Activated CD4-positive, alpha-beta memory T cell treated with anti-CD3 and anti-CD28 coated beads, Interleukin-2, amount 10 ng/mL, durations not matched to agents 7 days and 5 days (primary cell): ENCODE data around the gene OGG1. TPM values are rescaled to one million over a fixed set of nuclear protein-coding genes. Genes with fewer than 3 reads are reported as not detected.

Experiments used
- CTCF ChIA-PET: fragments of 350-600 bp; sonication (Branson Sonifier 250); formaldehyde crosslinking; loops from one replicate; lab custom pipeline; 2021; ENCODE audit warnings: antibody characterized with exemption, inconsistent platforms; lab: Charles Lee
- POLR2A ChIA-PET: fragments of 350-600 bp; sonication (Branson Sonifier 250); formaldehyde crosslinking; loops from one replicate; lab custom pipeline; 2021; ENCODE audit warnings: antibody characterized with exemption; lab: Charles Lee
- DNase-seq: peaks from one replicate; pipeline ENCODE4 v3.0.0-alpha.2; 2020
- H3K27ac Mint-ChIP-seq: one replicate; pipeline ENCODE4 v1.8.0; 2021; ENCODE audit warnings: mild to moderate bottlenecking, mixed read lengths
- H3K27me3 Mint-ChIP-seq: one replicate; pipeline ENCODE4 v1.8.0; 2021; ENCODE audit warnings: mixed read lengths
- H3K36me3 Mint-ChIP-seq: one replicate; pipeline ENCODE4 v1.8.0; 2021; ENCODE audit warnings: low read depth, mixed read lengths
- H3K4me1 Mint-ChIP-seq: one replicate; pipeline ENCODE4 v1.8.0; 2021; ENCODE audit warnings: mixed read lengths
- H3K4me3 Mint-ChIP-seq: one replicate; pipeline ENCODE4 v1.8.0; 2021; ENCODE audit warnings: mild to moderate bottlenecking, mixed read lengths
- H3K9me3 Mint-ChIP-seq: one replicate; pipeline ENCODE4 v1.8.0; 2021; ENCODE audit warnings: mixed read lengths
- total RNA-seq, 2 experiments: library from RNA; stranded (reverse); gene quantifications; one replicate each; pipeline ENCODE4 v1.2.3, GENCODE V29; 2021

Gene OGG1
- total RNA-seq, 2 experiments from 2014 or later, result 29.5 to 34.3 TPM

- no peak for DNase-seq
- H3K36me3 Mint-ChIP-seq, result peaks cover 65% of the 10 kb centered on the region
- ChIA-PET CTCF (interaction anchor here (0.9 to 1.9 kb wide), 7 partner anchors 12 to 155 kb away, joined by 4 to 20 read pairs (median 5); partner anchors contain the start of genes OGG1 and TTLL3), POLR2A (interaction anchor here (0.7 to 8.7 kb wide), 29 partner anchors 11 to 529 kb away, joined by 3 to 137 read pairs (median 7); partner anchors contain the start of genes BRK1, BRPF1, CAMK1 and CRELD1)
- no peaks in the 10 kb centered on the region for H3K9me3 Mint-ChIP-seq
- peaks cover 60% of the 10 kb centered on the region for H3K4me1 Mint-ChIP-seq
- no peaks in the 10 kb centered on the region for H3K27me3 Mint-ChIP-seq
- peak overlapping the region; percentile 99 for H3K27ac Mint-ChIP-seq
- H3K4me3 Mint-ChIP-seq, result peak overlapping the region; percentile 97
Measured at GRCh38 chr3:9791790-9792404, 42.1 kb downstream of the OGG1 start.

- peak within 1 kb of the TSS; percentile 97 for H3K4me3 Mint-ChIP-seq
- DNase-seq, result peak; percentile 93
- H3K27ac Mint-ChIP-seq, result peak within 1 kb of the TSS; percentile 99
- POLR2A ChIA-PET, result interaction anchor here (0.7 to 8.7 kb wide), 31 partner anchors 12 to 528 kb away, joined by 3 to 137 read pairs (median 6); partner anchors contain the start of genes BRK1, BRPF1, CAMK1 and CRELD1
- CTCF ChIA-PET, result interaction anchor here (0.6 to 1.9 kb wide), 10 partner anchors 12 to 406 kb away, joined by 3 to 20 read pairs (median 5); partner anchors contain the start of genes CRELD1, OGG1 and TTLL3
- H3K36me3 Mint-ChIP-seq, result peaks cover 65% of the 10 kb centered on the region
- H3K4me1 Mint-ChIP-seq, result peaks cover 63% of the 10 kb centered on the region
- no peaks in the 10 kb centered on the region for H3K27me3 Mint-ChIP-seq
- no peaks in the 10 kb centered on the region for H3K9me3 Mint-ChIP-seq
Measured at GRCh38 chr3:9792405-9793160, 42.8 kb downstream of the OGG1 start, which contains the start of the genes ARPC4 and TADA3. Gene ARPC4, plus strand, starts transcription at chr3:9793082. Its CDS starts 40 bp downstream, at chr3:9793122. Gene TADA3, minus strand, starts transcription at chr3:9792473. Its CDS starts 1,007 bp downstream, at chr3:9791466.

GRCh38 chr3:9793161-9793781, 43.5 kb downstream of the OGG1 start:
- ChIA-PET POLR2A (interaction anchor here (0.7 to 8.7 kb wide), 30 partner anchors 13 to 527 kb away, joined by 3 to 137 read pairs (median 6); partner anchors contain the start of genes BRPF1, CAMK1, CRELD1 and EMC3), CTCF (interaction anchor here (0.6 to 1.9 kb wide), 10 partner anchors 13 to 407 kb away, joined by 3 to 20 read pairs (median 5); partner anchors contain the start of genes CRELD1, OGG1 and TTLL3)
- H3K4me3 Mint-ChIP-seq, result peak overlapping the region; percentile 97
- peak; percentile 44 for DNase-seq
- H3K36me3 Mint-ChIP-seq, result peaks cover 68% of the 10 kb centered on the region
- H3K27ac Mint-ChIP-seq, result peak overlapping the region; percentile 99
- no peaks in the 10 kb centered on the region for H3K27me3 Mint-ChIP-seq
- H3K4me1 Mint-ChIP-seq, result peaks cover 63% of the 10 kb centered on the region
- H3K9me3 Mint-ChIP-seq, result no peaks in the 10 kb centered on the region

DNA sequence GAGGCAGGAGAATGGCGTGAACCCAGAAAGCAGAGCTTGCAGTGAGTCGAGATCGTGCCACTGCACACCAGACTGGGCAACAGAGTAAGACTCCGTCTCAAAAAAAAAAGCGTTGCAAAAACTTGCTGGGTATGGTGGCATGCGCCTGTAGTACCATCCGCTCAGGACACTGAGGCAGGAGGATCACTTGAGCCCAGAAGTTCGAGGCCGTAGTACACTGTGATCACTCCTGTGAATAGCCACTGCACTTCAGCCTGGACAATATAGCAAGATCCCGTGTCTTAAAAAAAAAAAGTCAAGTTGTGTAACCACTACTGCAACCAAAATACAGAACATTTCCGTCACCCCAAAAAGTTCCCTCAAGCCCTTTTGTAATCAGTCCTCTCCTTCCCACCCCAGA, 44.6 kb downstream of the OGG1 start:
- no peak for DNase-seq
- Mint-ChIP-seq H3K4me1 (peaks cover 59% of the 10 kb centered on the region), H3K27ac (peak overlapping the region; percentile 58), H3K27me3 (no peaks in the 10 kb centered on the region), H3K9me3 (no peaks in the 10 kb centered on the region), H3K4me3 (peak overlapping the region; percentile 97), H3K36me3 (peaks cover 69% of the 10 kb centered on the region)
- ChIA-PET POLR2A (interaction anchor here (0.9 to 8.7 kb wide), 5 partner anchors 12 to 398 kb away, joined by 4 to 137 read pairs (median 56); partner anchors contain the start of genes OGG1 and TTLL3), CTCF (interaction anchor here (1.5 kb wide), 1 partner anchor 67 kb away, joined by 4 read pairs; no protein-coding TSS in a partner anchor)

- peak overlapping the region; percentile 35 for H3K4me3 Mint-ChIP-seq
- peaks cover 55% of the 10 kb centered on the region for H3K4me1 Mint-ChIP-seq
- H3K27me3 Mint-ChIP-seq, result no peaks in the 10 kb centered on the region
- peaks cover 72% of the 10 kb centered on the region for H3K36me3 Mint-ChIP-seq
- CTCF ChIA-PET, result interaction anchor here (1.5 kb wide), 1 partner anchor 68 kb away, joined by 4 read pairs; no protein-coding TSS in a partner anchor
- POLR2A ChIA-PET, result interaction anchor here (1.1 to 8.7 kb wide), 2 partner anchors 11 to 138 kb away, joined by 3 to 137 read pairs; partner anchors contain the start of gene TTLL3
- DNase-seq, result no peak
- H3K9me3 Mint-ChIP-seq, result no peaks in the 10 kb centered on the region
- H3K27ac Mint-ChIP-seq, result peak overlapping the region; percentile 47
Measured at GRCh38 chr3:9795207-9795606, 45.5 kb downstream of the OGG1 start.

GRCh38 chr3:9797196-9797945, 47.6 kb downstream of the OGG1 start:
- ChIA-PET POLR2A (interaction anchor here (0.5 to 8.7 kb wide), 4 partner anchors 9 to 523 kb away, joined by 3 to 137 read pairs (median 3); partner anchors contain the start of genes SEC13 and TTLL3), CTCF (interaction anchor here (0.7 to 1.0 kb wide), 3 partner anchors 10 to 104 kb away, joined by 3 to 4 read pairs (median 3); no protein-coding TSS in a partner anchor)
- peaks cover 37% of the 10 kb centered on the region for H3K4me1 Mint-ChIP-seq
- H3K27me3 Mint-ChIP-seq, result no peaks in the 10 kb centered on the region
- H3K36me3 Mint-ChIP-seq, result peaks cover 69% of the 10 kb centered on the region
- H3K9me3 Mint-ChIP-seq, result no peaks in the 10 kb centered on the region
- H3K4me3 Mint-ChIP-seq, result no peak overlapping the region
- H3K27ac Mint-ChIP-seq, result peak overlapping the region; percentile 10
- DNase-seq, result no peak

DNA sequence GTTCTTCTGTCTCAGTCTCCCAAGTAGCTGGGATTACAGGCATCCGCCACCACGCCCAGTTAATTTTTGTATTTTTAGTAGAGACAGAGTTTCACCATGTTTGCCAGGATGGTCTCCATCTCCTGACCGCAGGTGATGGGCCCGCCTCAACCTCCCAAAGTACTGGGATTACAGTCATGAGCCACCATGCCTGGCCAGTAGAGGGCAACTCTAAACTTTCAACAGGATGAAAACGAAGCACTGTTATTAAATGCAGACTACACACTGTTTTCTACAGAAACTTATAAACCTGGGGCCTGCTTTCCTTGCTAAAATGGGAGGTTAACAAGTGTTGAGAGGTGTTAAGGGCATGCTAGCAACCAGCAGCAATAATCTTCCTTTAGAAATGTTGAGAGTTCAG, 50.8 kb downstream of the OGG1 start:
- CTCF ChIA-PET, result no interaction called here
- POLR2A ChIA-PET, result interaction anchor here (0.8 kb wide), 1 partner anchor 13 kb away, joined by 3 read pairs; no protein-coding TSS in a partner anchor
- H3K36me3 Mint-ChIP-seq, result peaks cover 79% of the 10 kb centered on the region

GRCh38 chr3:9803494-9803893, 53.7 kb downstream of the OGG1 start:
- Mint-ChIP-seq H3K4me3 (no peak overlapping the region), H3K36me3 (peaks cover 81% of the 10 kb centered on the region), H3K27ac (no peak overlapping the region), H3K4me1 (peaks cover 31% of the 10 kb centered on the region), H3K9me3 (no peaks in the 10 kb centered on the region), H3K27me3 (no peaks in the 10 kb centered on the region)
- ChIA-PET CTCF (no interaction called here), POLR2A (interaction anchor here (1.0 to 9.4 kb wide), 5 partner anchors 10 to 72 kb away, joined by 3 to 137 read pairs (median 4); partner anchors contain the start of genes ARPC4, BRPF1, CAMK1 and TADA3)
- no peak for DNase-seq

More for the DNA sequence above, 50.8 kb downstream of the OGG1 start:
- H3K27ac Mint-ChIP-seq, result no peak overlapping the region
- no peaks in the 10 kb centered on the region for H3K27me3 Mint-ChIP-seq
- no peaks in the 10 kb centered on the region for H3K9me3 Mint-ChIP-seq
- H3K4me3 Mint-ChIP-seq, result no peak overlapping the region
- DNase-seq, result no peak
- peaks cover 27% of the 10 kb centered on the region for H3K4me1 Mint-ChIP-seq

GRCh38 chr3:9804996-9805395, 55.2 kb downstream of the OGG1 start:
- H3K4me3 Mint-ChIP-seq, result no peak overlapping the region
- H3K4me1 Mint-ChIP-seq, result peaks cover 44% of the 10 kb centered on the region
- H3K27ac Mint-ChIP-seq, result no peak overlapping the region
- no peaks in the 10 kb centered on the region for H3K9me3 Mint-ChIP-seq
- ChIA-PET CTCF (interaction anchor here (0.6 to 1.5 kb wide), 4 partner anchors 22 to 178 kb away, joined by 3 to 7 read pairs (median 4); partner anchors contain the start of gene CRELD1), POLR2A (interaction anchor here (0.8 to 9.4 kb wide), 5 partner anchors 11 to 68 kb away, joined by 3 to 137 read pairs (median 4); partner anchors contain the start of genes ARPC4, OGG1 and TADA3)
- no peaks in the 10 kb centered on the region for H3K27me3 Mint-ChIP-seq
- no peak for DNase-seq
- peaks cover 73% of the 10 kb centered on the region for H3K36me3 Mint-ChIP-seq

DNA sequence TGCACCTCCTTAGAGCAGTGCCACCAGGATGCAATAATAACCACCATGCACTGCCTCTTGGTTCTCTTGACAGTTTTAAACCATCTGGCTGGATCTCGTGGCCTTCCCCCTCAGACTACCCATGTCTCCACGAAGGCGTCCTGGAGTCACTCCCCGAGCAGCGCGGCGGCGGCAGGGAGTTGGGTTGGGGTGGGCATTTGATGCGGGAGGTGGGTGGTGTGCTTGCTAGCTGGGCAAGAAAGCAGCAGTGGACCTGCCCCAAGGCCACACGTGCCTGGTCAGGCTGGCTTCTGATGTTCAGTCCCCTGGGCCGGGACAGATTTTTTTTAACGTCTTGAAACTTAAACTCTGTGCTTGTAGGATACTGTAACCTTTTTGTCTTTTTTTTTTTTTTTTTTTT, 56.4 kb downstream of the OGG1 start:
- DNase-seq, result no peak
- Mint-ChIP-seq H3K4me3 (no peak overlapping the region), H3K9me3 (no peaks in the 10 kb centered on the region), H3K27ac (no peak overlapping the region), H3K4me1 (peaks cover 52% of the 10 kb centered on the region), H3K27me3 (no peaks in the 10 kb centered on the region), H3K36me3 (peaks cover 71% of the 10 kb centered on the region)
- ChIA-PET POLR2A (interaction anchor here (1.4 to 9.4 kb wide), 3 partner anchors 12 to 69 kb away, joined by 3 to 137 read pairs (median 4); partner anchors contain the start of genes ARPC4 and TADA3), CTCF (no interaction called here)
